NCI-H187 treated with DMSO at 0.1 percent for 48 hours (cell line): Measurements from ENCODE around the gene NKD1.

Experiments
- DNase-seq: peaks from one replicate; lab custom pipeline; 2025; lab: John Stamatoyannopoulos, UW

NKD1 gene

DNA sequence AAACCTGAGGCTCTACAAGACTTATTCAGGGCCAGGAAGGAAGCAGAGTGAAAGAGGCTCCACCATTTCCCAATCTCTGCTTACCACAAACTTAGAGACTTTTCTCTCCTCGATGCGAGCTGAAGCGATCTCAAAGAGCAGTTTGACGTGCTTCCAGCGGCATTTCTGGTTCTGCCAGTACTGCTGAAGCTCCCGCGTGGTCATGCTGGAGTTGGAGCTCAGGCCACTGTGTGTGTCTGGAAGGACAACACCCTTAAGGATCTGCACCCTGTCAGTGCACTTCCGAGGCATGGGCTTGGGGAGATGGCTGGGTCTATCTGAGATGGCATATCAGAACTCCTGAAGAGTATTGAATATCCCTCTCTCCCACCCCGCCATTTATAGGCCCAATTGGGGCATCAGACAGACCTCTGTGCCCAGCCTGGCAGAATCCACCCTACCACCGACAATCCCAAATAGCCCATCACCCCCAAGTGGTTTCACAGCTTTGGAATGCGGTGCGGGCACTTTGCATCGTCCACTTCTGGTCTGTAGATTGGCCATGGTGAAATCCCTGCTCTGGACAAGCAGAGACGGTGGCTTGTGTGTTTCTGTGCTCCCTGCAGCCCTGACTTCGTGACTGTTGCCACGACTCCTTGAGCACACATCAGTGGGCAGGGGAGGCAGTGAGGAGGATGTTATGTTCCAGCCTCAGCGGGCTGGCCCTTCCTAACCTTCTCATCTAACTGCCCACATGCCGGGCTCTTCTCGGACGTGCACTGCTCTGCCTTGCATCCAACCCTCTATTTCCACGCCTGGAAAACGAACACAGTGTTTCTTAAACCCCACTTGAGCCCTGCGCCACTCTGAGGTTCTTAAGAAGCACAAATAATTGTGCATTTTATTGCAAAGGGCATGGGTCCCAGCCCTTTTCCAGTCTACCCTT, 127.8 kb downstream of the NKD1 start:
- DNase-seq, result no peak

DNA sequence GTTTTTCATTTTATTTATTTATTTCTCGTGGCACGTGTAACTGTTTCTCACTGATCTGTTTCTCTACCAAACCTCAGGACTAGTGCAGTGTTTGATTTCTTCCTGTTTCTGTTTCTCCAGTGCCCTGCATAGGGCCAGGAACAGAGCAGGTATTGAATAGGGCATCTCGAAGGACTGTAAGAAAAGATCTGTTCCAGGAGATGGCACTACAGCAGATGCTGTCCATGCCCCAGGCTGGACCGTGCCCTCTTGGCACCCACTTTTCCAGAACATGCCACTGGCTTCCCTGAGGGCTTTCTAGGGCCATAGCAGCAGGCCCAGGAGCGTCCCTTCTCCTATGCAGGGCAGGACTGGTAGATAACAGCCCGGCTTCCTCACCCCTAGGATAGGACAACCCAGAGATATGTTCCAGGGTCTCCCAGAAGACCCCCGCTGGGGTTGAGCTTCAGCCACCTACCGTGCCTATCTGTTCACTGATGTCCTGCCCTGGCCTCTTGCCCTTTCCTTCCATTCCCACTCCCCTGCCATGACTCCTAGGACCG, 128.6 kb downstream of the NKD1 start:
- no peak for DNase-seq

DNA sequence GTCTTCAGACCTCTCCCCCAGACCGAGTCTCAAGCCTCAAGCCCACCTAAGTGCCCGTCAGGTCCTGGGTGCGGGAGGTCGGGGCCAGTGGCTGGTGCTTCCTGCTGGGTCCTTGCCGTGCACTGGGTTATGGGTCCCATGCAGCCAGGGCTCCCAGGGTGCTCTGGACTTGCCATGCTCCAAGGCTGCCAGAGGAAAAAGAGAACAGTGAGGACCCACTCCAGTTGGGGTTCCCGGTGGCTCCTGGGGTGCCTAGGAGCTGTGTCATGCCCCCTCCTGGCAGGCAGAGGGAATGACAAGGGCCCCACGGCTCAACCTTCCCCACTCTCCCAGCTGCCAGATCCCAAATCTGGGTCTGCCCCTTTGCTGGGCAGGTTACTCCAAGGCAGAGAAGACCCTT, 129.2 kb downstream of the NKD1 start:
- DNase-seq, result no peak

GRCh38 chr16:50678531-50678930, 130.3 kb downstream of the NKD1 start:
- no peak for DNase-seq

GRCh38 chr16:50679266-50679665, 131.1 kb downstream of the NKD1 start:
- no peak for DNase-seq

GRCh38 chr16:50679676-50680555, 131.7 kb downstream of the NKD1 start:
- DNase-seq, result no peak

DNA sequence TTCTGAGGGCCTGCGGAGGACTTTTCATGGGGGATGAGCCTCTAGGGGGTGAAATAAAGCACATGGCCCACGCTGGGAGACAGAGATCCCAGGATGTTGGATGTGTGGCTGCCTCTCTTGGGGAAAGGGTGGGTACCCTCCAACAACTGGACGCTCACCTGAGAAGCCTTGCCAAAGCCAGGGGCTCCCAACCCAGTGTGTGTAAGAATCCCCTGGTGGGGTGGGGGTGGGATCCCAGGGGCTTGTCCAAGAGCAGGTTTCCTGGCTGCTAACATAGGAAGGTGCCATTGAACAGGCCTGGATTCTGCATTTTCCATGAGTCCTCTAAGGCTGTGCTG, 132.3 kb downstream of the NKD1 start:
- no peak for DNase-seq

DNA sequence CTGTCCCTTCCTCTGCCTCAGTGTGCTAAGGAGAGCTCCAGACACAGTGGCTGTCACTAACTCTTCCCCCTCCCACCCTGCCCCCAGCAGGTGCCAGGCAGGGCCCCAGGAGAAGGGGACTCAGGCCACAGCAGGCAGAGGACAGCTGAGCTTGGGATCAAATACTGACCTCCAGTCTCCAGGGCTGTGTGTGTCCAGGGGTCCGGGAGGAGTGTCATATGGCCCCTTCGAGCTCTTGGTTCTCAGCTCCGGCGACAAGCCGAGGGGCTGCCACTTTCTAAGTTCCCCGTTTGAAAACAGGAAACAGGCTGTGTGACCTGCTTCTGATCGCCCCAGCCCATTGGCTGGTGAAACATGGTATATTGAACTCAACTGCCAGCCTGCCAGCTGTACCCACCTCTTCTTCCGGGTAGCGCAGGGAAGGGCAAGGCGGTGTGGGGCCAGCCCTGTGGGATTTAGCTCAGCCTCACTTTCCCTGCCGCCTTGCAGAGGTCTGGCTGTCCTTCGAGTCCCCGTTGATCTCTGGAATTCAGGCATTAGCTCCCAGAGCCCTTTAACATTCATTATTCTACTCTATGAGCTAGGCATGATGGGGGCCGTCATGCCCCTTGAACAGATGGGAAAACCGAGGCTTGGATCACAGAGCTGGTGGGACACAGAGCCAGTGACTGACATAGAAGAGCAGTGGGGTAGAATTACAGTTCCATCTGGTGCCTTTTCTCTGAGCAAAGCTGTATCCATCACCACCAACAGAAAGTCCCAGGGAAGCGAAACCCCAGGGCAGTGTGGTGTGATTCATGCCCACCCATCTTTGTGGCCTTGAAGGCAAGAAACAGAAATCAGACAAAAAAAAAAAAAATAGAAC, 133.1 kb downstream of the NKD1 start, which contains the start of gene SNX20:
TSS of gene SNX20 (minus strand) at position 292 of the 865 bp plus-strand sequence. CDS start 3,786 bp downstream, outside the sequence.
- no peak for DNase-seq

DNA sequence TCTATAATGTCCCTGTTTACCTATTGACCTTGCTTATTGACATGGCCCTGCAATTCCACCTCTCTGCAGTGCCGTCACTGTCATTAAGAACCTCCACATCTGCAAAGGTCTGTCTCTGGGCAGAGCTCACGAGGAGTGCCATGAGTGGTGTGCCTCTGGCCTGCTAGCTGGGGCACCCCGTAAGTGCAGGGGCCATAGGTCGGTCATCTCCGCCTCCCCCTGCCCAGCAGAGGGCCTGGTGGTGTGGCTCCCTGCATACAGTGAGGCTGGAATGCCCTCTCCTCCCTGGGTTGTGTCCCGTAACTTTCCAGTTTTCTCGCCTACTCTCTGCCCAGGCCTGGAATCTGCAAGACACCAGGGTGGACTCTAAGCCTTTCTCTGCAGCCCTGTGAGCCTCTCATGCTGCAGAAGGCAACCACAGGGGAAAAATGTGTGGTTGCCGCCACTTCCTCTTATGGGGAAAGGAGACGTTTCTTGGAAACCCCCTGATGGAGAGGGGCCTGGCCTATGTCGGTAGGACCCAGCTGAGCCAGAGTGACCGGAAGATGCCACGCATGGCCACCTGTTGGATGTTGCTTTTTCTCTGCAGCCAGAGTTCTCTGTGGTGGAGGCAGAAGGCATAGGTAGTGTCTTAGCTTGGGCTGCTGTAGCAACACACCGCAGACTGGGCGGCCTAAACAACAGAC, 135.6 kb downstream of the NKD1 start:
- no peak for DNase-seq

DNA sequence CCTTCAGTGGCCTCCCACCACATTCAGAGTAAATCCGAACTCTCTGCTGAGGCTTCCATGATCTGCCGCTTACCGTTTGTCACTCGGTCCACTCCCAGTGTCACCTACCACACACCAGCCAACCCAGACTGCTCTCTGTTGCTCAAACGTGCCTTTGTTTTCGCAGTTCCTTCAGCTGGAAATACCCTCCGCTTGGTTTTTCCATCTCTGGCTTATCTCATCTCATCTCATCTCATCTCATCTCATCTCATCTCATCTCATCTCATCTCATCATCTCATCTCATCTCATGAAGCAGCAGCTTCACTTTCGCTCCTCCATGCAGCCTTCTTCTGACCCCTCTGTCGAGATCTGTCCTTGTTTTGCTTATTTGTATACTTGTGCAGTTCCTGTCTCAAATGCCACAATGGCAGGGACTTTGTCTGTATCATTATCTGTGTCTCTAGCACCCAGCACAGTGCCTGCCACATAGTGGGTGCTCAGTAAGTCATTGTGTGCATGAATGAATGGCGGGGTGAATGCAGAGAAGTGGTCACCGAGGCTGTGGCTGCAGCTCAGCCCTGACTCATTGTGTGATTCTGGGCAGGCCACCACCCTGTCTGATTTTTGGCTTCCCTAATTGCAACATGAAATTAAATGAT, 136.7 kb downstream of the NKD1 start:
- DNase-seq, result no peak

DNA sequence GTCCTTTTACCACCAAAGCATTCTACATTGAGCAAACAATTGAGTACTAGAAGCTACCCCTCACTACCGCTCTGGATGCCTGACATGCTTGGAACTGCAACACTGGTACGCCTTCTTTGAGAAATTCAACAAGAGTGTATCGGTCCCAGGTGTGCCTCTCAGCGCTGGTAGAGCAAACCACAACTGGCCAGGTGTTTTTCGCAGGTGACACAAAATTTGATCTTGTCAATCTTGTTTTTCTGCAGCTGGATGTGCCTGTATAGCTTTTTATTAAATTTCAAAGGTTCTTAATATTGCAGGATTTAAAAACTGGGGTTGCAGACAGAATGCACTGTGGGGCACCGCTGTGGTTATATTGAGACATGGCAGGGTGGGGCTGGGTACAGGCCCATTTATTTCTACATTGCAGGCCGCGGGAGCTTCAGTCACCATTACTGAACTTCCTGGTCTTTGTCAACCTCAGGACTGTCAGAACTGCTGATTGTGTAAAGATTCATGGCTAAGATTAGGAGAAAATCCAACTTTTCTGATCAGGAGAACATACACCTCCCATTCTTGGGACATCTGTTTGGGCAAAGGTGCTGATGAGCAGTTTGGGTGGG, 137.4 kb downstream of the NKD1 start:
- DNase-seq, result no peak

GRCh38 chr16:50688083-50688482, 139.9 kb downstream of the NKD1 start:
- no peak for DNase-seq

DNA sequence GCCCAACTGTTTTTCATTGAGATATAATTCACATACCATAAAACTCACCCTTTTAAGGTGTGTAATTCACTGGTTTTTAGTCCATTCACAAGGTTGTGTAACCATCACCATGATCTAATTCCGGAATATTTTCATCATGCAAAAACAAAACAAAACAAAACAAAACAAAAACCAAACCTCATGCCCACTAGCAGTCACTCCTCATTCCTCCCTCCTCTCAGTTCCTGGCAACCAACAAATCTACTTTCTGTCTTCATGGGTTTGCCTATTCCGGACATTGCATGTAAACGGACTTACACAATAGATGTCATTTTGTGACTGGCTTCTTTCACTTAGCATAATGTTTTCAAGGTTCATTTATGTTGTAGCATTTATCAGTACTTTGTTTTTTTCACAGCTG, 140.7 kb downstream of the NKD1 start:
- DNase-seq, result no peak

- DNase-seq, result no peak
Measured at GRCh38 chr16:50690177-50690576, 142.0 kb downstream of the NKD1 start.

DNA sequence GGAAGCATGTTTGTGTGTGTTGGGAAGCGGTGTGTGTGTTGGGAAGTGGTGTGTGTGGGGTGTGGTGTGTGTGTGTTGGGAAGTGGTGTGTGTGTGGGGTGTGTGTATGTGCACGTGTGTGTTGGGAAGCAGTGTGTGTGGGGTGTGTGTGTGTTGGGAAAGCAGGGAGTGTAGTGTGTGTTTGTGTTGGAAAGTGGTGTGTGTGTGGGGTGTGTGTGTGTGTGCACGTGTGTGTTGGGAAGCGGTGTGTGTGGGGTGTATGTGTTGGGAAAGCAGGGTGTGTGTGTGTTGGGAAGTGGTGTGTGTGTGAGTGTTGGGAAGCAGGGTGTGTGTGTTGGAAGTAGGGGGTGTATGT, 144.4 kb downstream of the NKD1 start:
- no peak for DNase-seq

DNA sequence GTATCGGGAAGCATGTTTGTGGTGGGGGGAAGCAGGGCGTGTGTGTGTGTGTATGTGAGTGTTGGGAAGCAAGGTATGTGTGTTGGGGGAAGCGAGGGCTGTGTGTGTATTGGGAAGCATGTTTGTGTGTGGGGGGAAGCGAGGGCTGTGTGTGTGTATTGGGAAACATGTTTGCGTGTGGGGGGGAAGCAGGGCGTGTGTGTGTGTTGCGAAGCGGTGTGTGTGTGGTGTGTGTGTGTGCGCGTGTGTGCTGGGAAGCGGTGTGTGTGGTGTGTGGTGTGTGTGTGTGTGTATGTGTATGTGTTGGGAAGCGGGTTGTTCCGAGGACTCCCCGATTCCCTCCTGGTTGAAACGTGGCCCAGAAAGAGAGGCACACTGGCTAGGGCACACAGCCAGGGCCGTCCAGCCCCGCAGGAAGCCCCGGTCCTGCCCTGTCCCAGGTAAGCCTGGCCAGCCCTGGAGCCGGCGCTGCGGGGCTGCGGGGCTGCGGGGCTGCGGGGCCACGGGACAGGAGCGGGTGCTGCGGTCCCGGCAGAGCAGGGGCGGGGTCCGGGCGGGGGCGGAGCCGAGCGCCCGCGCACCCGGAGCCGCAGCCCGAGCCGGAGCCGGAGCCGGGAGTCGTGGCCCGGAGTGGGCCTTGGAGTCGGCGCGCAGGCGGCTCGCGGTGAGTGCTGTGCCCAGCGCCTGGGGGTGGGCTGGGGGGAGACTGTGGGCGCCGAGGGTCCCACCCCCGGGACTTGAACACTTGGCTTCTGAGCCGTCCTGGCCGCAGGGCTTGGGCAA, 145.0 kb downstream of the NKD1 start, which contains the start of gene NOD2:
TSS of gene NOD2 (plus strand) at position 608 of the 783 bp plus-strand sequence. CDS start 5,890 bp downstream, outside the sequence.
- no peak for DNase-seq

- no peak for DNase-seq
Measured at GRCh38 chr16:50694206-50694605, 146.0 kb downstream of the NKD1 start.

- DNase-seq, result no peak
Measured at GRCh38 chr16:50695017-50696000, 147.1 kb downstream of the NKD1 start.
